IPS-11a (cell line): Measurements from ENCODE around the gene FUT3.
"Not testable (repeated sequence)": the region's sequence is repeated elsewhere in the genome, so short reads cannot be mapped to it uniquely, and the experiment has no call there.

Experiments used
- H3K4me3 ChIP-seq: one replicate; pipeline ENCODE4 v1.5.1; 2013; ENCODE audit warnings: low read depth, low read length, control low read depth

The FUT3 gene

GRCh38 chr19:5851302-5851701 is at the start of gene FUT3:
Gene FUT3 (minus strand): TSS chr19:5851449.
- no peak within 1 kb of the TSS for H3K4me3 ChIP-seq

GRCh38 chr19:5900976-5901375 is 49.7 kb upstream of the FUT3 start:
- H3K4me3 ChIP-seq, result no peak overlapping the region

- H3K4me3 ChIP-seq, result no peak overlapping the region
Observed at GRCh38 chr19:5899728-5900526, 48.7 kb upstream of the FUT3 start.

- H3K4me3 ChIP-seq, result no peak overlapping the region
Observed at GRCh38 chr19:5897189-5897969, 46.1 kb upstream of the FUT3 start.

- no peak overlapping the region for H3K4me3 ChIP-seq
Observed at GRCh38 chr19:5896365-5897076, 45.3 kb upstream of the FUT3 start.

- H3K4me3 ChIP-seq, result no peak overlapping the region
Observed at GRCh38 chr19:5895890-5896289, 44.6 kb upstream of the FUT3 start.

- no peak overlapping the region for H3K4me3 ChIP-seq
Observed at GRCh38 chr19:5895409-5895808, 44.2 kb upstream of the FUT3 start.

GRCh38 chr19:5894704-5895349 is 43.6 kb upstream of the FUT3 start:
- H3K4me3 ChIP-seq, result no peak overlapping the region

GRCh38 chr19:5893907-5894703 is 42.9 kb upstream of the FUT3 start:
- H3K4me3 ChIP-seq, result no peak overlapping the region

- H3K4me3 ChIP-seq, result no peak overlapping the region
Observed at GRCh38 chr19:5893296-5893903, 42.2 kb upstream of the FUT3 start.

- H3K4me3 ChIP-seq, result no peak overlapping the region
Observed at GRCh38 chr19:5892772-5893275, 41.6 kb upstream of the FUT3 start.

- H3K4me3 ChIP-seq, result no peak overlapping the region
Observed at GRCh38 chr19:5891938-5892771, 40.9 kb upstream of the FUT3 start.

GRCh38 chr19:5891572-5891937 is 40.3 kb upstream of the FUT3 start:
- H3K4me3 ChIP-seq, result no peak overlapping the region

- H3K4me3 ChIP-seq, result no peak overlapping the region
Observed at GRCh38 chr19:5890099-5890498, 38.9 kb upstream of the FUT3 start.

- no peak overlapping the region for H3K4me3 ChIP-seq
Observed at GRCh38 chr19:5889288-5889971, 38.2 kb upstream of the FUT3 start.

GRCh38 chr19:5884065-5884811 is 33.0 kb upstream of the FUT3 start:
- not testable (repeated sequence) for H3K4me3 ChIP-seq

GRCh38 chr19:5883157-5883873 is 32.1 kb upstream of the FUT3 start:
- not testable (repeated sequence) for H3K4me3 ChIP-seq
